ENCODE measurements around the gene CDPF1.

- no peak for TF ChIP-seq POLR2AphosphoS5 (IDR thresholded peaks at IDR 0.05; ENCODE audit: borderline replicate concordance, low read depth, low read length)
- no peak for TF ChIP-seq EZH2 (IDR thresholded peaks at IDR 0.05)
These were observed 54.5 kb downstream of the CDPF1 start for GRCh38 chr22:46195487-46196165.
